ENCODE data around the gene ZNF813. TPM values are rescaled to one million over a fixed set of nuclear protein-coding genes. Genes with fewer than 3 reads are reported as not detected.
A peak's percentile ranks its signal among the peaks of the same experiment; 100 is the strongest.
"Not testable (repeated sequence)": the region's sequence is repeated elsewhere in the genome, so short reads cannot be mapped to it uniquely, and the experiment has no call there.

The ZNF813 gene
- polyA plus RNA-seq, 4 donors = 0.45 to 7.6 (median 1.1) TPM

DNA sequence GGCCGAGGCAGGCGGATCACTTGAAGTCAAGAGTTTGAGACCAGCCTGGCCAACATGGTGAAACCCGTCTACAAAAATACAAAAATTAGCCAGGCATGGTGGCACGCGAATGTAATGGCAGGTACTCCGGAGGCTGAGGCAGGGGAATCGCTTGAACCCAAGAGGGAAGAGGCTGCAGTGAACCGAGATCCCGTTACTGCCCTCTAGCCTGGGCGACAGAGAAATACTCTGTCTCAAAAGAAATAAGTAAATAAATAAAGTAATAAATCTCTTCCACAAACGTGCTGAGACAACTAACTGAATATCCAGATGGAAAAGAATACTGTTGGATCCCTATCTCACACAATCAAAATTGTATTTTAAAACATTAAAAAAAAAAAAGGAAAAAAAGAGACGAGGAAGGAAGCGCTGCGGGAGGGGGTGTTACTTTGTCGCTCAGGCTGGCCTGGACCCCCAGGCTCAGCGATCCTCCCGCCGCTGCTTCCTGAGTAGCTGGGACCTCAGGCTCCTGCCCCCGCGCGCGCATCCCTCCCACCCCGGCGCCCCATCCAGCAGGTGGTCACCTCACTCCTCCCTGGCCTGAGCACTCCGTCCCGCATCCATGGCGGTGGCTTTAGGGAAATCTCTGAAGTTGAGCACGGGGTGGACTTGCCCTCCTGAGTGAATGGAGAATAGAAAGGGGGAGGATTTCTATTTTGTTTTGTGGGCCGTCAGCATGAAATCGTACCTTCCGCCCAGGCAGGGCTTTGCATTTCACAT is 628 bp upstream of the ZNF813 start:
- H3K36me3 ChIP-seq (ENCODE audit: control insufficient read depth in 3 of 3, insufficient read depth in 2 of 3, low read depth in 1 of 3, low read length in 3 of 3) = no peaks in the 10 kb centered on the region
- WGBS, 3 donors = 11 to 13% (median 12%) methylated on average over 29 to 31 of the region's 31 CpGs
- FAIRE-seq (no peak), DNase-seq (no peak)
- H3K27me3 ChIP-seq (ENCODE audit: control insufficient read depth in 3 of 3, insufficient read depth in 3 of 3, low read length in 3 of 3) = peaks cover 0 to 5% (median 0%) of the 10 kb centered on the region in 3 donors
- peaks cover 0 to 17% of the 10 kb centered on the region in 2 donors for H3K9me3 ChIP-seq (ENCODE audit: control insufficient read depth in 2 of 2, insufficient read depth in 1 of 2, low read depth in 1 of 2, low read length in 1 of 2)
- H3K4me3 ChIP-seq (ENCODE audit: low read depth in 1 of 3, low read length in 3 of 3) = peak overlapping the region; percentile 41 to 72 (median 54)
- H3K27ac ChIP-seq (ENCODE audit: low read depth in 1 of 3, low read length in 2 of 3) = peak overlapping the region in 2 of 3 donors; percentile 38 to 58
- no peaks in the 10 kb centered on the region for H3K4me1 ChIP-seq (ENCODE audit: control insufficient read depth in 3 of 3, insufficient read depth in 2 of 3, low read depth in 1 of 3, low read length in 2 of 3)

DNA sequence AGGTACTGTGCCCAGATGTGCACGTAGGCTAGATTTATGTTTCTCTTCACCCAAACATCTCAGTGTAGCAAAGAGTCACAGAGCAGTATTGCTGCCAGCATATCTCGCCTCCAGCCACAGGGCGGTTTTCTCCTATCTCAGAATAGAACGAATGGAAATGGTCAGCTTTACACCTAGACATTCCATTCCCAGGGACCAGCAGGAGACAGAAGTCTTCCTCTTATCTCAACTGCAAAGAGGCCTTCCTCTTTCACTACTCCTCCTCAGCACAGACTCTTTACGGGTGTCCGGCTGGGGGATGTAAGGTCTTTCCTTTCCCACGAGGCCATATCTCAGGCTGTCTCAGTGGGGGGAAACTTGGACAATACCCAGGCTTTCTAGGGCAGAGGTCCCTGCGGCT is 1.1 kb downstream of the ZNF813 start:
- not testable (repeated sequence) for H3K36me3 ChIP-seq (ENCODE audit: control insufficient read depth in 3 of 3, insufficient read depth in 2 of 3, low read depth in 1 of 3, low read length in 3 of 3); FAIRE-seq; H3K27ac ChIP-seq (ENCODE audit: low read depth in 1 of 3, low read length in 2 of 3); H3K27me3 ChIP-seq (ENCODE audit: control insufficient read depth in 3 of 3, insufficient read depth in 3 of 3, low read length in 3 of 3); H3K4me1 ChIP-seq (ENCODE audit: control insufficient read depth in 3 of 3, insufficient read depth in 2 of 3, low read depth in 1 of 3, low read length in 2 of 3); DNase-seq
- Histone ChIP-seq H3K4me3 (ENCODE audit: low read depth in 1 of 3, low read length in 3 of 3) (peak overlapping the region in 1 of 3 donors; percentile 72), H3K9me3 (ENCODE audit: control insufficient read depth in 2 of 2, insufficient read depth in 1 of 2, low read depth in 1 of 2, low read length in 1 of 2) (peaks cover 0 to 15% of the 10 kb centered on the region in 2 donors)
- 36 to 59% (median 46%) methylated on average over 8 of the region's 8 CpGs for WGBS, 3 donors

DNA sequence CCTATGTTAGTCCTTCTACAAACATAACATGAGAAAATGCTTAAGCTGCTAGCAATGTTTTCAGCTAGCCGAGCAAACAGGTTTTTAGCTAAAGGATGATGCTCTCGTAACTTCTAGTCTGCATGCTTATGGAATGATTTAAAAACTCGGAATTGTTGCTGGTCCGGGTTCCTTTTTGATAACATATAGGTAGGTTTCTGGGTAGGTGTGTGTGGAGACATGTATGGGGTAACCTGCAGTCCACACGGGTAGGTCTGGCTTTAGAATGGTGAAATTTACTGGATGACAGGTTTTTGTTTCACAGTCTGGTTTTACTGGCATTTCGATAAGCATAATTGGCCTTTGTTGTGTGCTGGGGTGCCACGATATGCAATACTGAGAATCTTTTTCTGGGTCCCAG is 4.4 kb downstream of the ZNF813 start:
- H3K36me3 ChIP-seq (ENCODE audit: control insufficient read depth in 3 of 3, insufficient read depth in 2 of 3, low read depth in 1 of 3, low read length in 3 of 3) = peaks cover 5 to 10% (median 6%) of the 10 kb centered on the region in 3 donors
- H3K4me3 ChIP-seq (ENCODE audit: low read depth in 1 of 3, low read length in 3 of 3) = no peak overlapping the region
- H3K4me1 ChIP-seq (ENCODE audit: control insufficient read depth in 3 of 3, insufficient read depth in 2 of 3, low read depth in 1 of 3, low read length in 2 of 3) = no peaks in the 10 kb centered on the region
- DNase-seq (no peak), FAIRE-seq (no peak)
- peaks cover 2 to 35% of the 10 kb centered on the region in 2 donors for H3K9me3 ChIP-seq (ENCODE audit: control insufficient read depth in 2 of 2, insufficient read depth in 1 of 2, low read depth in 1 of 2, low read length in 1 of 2)
- H3K27ac ChIP-seq (ENCODE audit: low read depth in 1 of 3, low read length in 2 of 3) = no peak overlapping the region
- WGBS, 3 donors = 93 to 98% (median 96%) methylated on average over 7 of the region's 7 CpGs
- H3K27me3 ChIP-seq (ENCODE audit: control insufficient read depth in 3 of 3, insufficient read depth in 3 of 3, low read length in 3 of 3) = no peaks in the 10 kb centered on the region

DNA sequence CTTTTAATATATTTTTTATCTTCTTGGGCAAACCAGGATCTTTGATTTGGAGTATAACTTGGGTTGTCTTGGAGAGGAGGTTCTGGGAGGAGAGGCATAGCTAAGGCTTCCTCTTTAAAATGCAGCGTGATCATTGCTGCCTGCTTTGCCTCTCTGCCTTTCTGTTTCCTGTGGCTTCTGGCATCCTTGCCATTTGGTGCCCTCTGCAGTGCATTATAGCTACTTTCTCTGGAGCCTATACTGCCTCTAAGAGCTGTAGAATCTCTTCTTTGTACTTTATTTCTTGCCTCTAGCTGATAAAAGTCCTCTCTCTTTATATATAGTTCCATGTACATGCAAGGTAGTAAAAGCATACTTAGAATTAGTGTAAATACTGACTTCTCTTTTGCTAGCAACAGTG is 7.3 kb downstream of the ZNF813 start:
- Histone ChIP-seq H3K36me3 (ENCODE audit: control insufficient read depth in 3 of 3, insufficient read depth in 2 of 3, low read depth in 1 of 3, low read length in 3 of 3) (peaks cover 13 to 25% (median 15%) of the 10 kb centered on the region in 3 donors), H3K9me3 (ENCODE audit: control insufficient read depth in 2 of 2, insufficient read depth in 1 of 2, low read depth in 1 of 2, low read length in 1 of 2) (peaks cover 8 to 59% of the 10 kb centered on the region in 2 donors)
- FAIRE-seq; H3K27ac ChIP-seq (ENCODE audit: low read depth in 1 of 3, low read length in 2 of 3); H3K27me3 ChIP-seq (ENCODE audit: control insufficient read depth in 3 of 3, insufficient read depth in 3 of 3, low read length in 3 of 3); DNase-seq; H3K4me3 ChIP-seq (ENCODE audit: low read depth in 1 of 3, low read length in 3 of 3); H3K4me1 ChIP-seq (ENCODE audit: control insufficient read depth in 3 of 3, insufficient read depth in 2 of 3, low read depth in 1 of 3, low read length in 2 of 3): not testable (repeated sequence)
- WGBS, 3 donors = 68 to 100% (median 80%) methylated on average over 1 of the region's 1 CpG

DNA sequence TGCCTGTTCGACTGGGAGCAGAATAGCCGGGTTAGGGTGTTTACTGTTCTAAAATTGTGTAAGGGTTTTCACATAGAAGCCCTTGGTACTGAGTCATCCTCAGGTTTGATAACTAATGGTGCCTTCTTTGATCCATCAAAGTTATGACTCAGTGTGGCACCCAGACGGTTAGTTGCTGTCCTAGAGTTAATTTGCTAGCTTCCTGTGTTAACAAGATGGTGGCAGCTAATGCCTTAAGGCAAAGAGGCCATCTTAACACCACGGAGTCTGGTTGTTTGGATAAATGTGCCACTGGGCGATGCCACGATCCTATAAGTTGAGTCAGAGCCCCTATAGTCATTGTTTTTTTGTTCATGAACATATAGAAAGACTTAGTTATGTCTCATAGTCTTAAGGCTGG is 7.9 kb downstream of the ZNF813 start:
- peaks cover 13 to 25% (median 15%) of the 10 kb centered on the region in 3 donors for H3K36me3 ChIP-seq (ENCODE audit: control insufficient read depth in 3 of 3, insufficient read depth in 2 of 3, low read depth in 1 of 3, low read length in 3 of 3)
- peaks cover 8 to 63% of the 10 kb centered on the region in 2 donors for H3K9me3 ChIP-seq (ENCODE audit: control insufficient read depth in 2 of 2, insufficient read depth in 1 of 2, low read depth in 1 of 2, low read length in 1 of 2)
- not testable (repeated sequence) for FAIRE-seq

DNA sequence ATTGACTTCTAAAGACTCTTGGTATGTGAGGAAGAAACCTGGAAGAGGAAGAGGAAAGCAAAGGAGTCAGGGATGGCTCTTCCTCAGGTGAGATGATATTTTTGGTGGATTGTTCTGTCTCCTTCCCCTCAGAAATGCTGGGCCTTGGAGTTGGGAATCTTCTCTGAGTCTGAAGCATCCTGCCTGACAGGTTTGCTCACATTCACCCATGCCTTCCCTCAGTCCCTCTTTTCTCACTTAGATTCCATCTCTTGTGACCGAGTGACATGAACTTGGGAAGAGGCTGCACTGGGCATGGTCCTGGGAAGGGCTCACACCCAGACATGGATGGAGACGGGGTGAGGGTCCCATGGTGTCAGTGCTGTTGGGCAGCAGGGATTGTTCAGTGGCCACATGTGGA is 16.2 kb downstream of the ZNF813 start:
- not testable (repeated sequence) for FAIRE-seq; DNase-seq; H3K4me3 ChIP-seq (ENCODE audit: low read depth in 1 of 3, low read length in 3 of 3); H3K27ac ChIP-seq (ENCODE audit: low read depth in 1 of 3, low read length in 2 of 3); H3K27me3 ChIP-seq (ENCODE audit: control insufficient read depth in 3 of 3, insufficient read depth in 3 of 3, low read length in 3 of 3); H3K4me1 ChIP-seq (ENCODE audit: control insufficient read depth in 3 of 3, insufficient read depth in 2 of 3, low read depth in 1 of 3, low read length in 2 of 3)
- 96 to 100% (median 97%) methylated on average over 2 of the region's 2 CpGs for WGBS, 3 donors
- Histone ChIP-seq H3K36me3 (ENCODE audit: control insufficient read depth in 3 of 3, insufficient read depth in 2 of 3, low read depth in 1 of 3, low read length in 3 of 3) (peaks cover 13 to 31% (median 18%) of the 10 kb centered on the region in 3 donors), H3K9me3 (ENCODE audit: control insufficient read depth in 2 of 2, insufficient read depth in 1 of 2, low read depth in 1 of 2, low read length in 1 of 2) (peaks cover 4 to 64% of the 10 kb centered on the region in 2 donors)

More for the DNA sequence above, 7.9 kb downstream of the ZNF813 start:
- not testable (repeated sequence) for DNase-seq; H3K27me3 ChIP-seq (ENCODE audit: control insufficient read depth in 3 of 3, insufficient read depth in 3 of 3, low read length in 3 of 3); H3K27ac ChIP-seq (ENCODE audit: low read depth in 1 of 3, low read length in 2 of 3); H3K4me3 ChIP-seq (ENCODE audit: low read depth in 1 of 3, low read length in 3 of 3); H3K4me1 ChIP-seq (ENCODE audit: control insufficient read depth in 3 of 3, insufficient read depth in 2 of 3, low read depth in 1 of 3, low read length in 2 of 3)
- WGBS, 3 donors = 82 to 89% (median 87%) methylated on average over 6 of the region's 6 CpGs

DNA sequence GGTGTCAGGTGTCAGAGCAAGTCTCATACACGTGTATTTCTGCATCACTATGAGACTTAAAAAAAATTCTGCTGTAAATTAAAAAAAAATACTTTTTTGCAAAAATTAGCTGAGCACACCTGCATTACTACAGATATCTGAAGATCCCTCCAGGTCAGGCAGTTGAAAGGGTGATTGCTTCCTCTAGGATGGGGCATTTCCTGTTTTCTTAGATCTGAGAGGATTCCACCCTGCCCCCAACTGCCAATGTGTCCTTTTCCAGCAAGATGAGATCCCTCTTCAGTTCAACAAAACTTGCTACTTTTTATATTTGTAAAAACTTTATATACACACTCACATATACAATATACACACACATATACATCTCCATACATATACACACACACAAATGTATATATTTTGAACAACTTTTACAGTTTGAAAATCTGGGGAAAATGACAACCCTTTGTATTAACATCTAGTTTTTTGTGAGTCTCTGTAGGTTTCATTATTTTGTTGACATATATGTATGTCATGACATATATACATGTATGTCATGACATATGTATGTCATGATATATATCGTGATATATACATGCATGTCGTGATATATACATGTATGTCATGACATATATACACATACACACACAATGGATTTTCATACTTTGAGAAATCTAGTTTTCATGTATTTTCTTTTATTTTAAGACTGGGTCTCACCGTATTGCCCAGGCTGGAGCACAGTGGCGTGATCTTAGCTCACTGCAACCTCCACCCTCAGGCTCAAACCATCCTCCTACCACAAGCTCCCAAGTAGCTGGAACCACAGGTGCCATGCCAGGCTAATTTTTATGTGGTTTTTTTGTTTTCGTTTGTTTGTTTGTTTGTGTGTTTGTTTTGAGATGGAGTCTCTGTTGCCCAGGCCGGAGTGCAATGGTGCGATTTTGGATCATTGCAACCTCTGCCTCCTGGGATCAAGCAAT is 17.8 kb downstream of the ZNF813 start:
- Histone ChIP-seq H3K4me3 (ENCODE audit: low read depth in 1 of 3, low read length in 3 of 3) (no peak overlapping the region), H3K9me3 (ENCODE audit: control insufficient read depth in 2 of 2, insufficient read depth in 1 of 2, low read depth in 1 of 2, low read length in 1 of 2) (peaks cover 2 to 62% of the 10 kb centered on the region in 2 donors), H3K4me1 (ENCODE audit: control insufficient read depth in 3 of 3, insufficient read depth in 2 of 3, low read depth in 1 of 3, low read length in 2 of 3) (no peaks in the 10 kb centered on the region), H3K27ac (ENCODE audit: low read depth in 1 of 3, low read length in 2 of 3) (no peak overlapping the region), H3K36me3 (ENCODE audit: control insufficient read depth in 3 of 3, insufficient read depth in 2 of 3, low read depth in 1 of 3, low read length in 3 of 3) (peaks cover 11 to 31% (median 15%) of the 10 kb centered on the region in 3 donors), H3K27me3 (ENCODE audit: control insufficient read depth in 3 of 3, insufficient read depth in 3 of 3, low read length in 3 of 3) (no peaks in the 10 kb centered on the region)
- peak; percentile 64 for FAIRE-seq
- WGBS, 3 donors = 81 to 84% (median 84%) methylated on average over 8 of the region's 8 CpGs
- no peak for DNase-seq

- H3K9me3 ChIP-seq (ENCODE audit: control insufficient read depth in 2 of 2, insufficient read depth in 1 of 2, low read depth in 1 of 2, low read length in 1 of 2) = peaks cover 8 to 64% of the 10 kb centered on the region in 2 donors
Observed at GRCh38 chr19:53492153-53492552, 24.6 kb downstream of the ZNF813 start.

More at GRCh38 chr19:53492153-53492552, 24.6 kb downstream of the ZNF813 start:
- no peak overlapping the region for H3K27ac ChIP-seq (ENCODE audit: low read depth in 1 of 3, low read length in 2 of 3)
- DNase-seq = no peak
- H3K4me1 ChIP-seq (ENCODE audit: control insufficient read depth in 3 of 3, insufficient read depth in 2 of 3, low read depth in 1 of 3, low read length in 2 of 3) = no peaks in the 10 kb centered on the region
- peaks cover 11 to 19% (median 13%) of the 10 kb centered on the region in 3 donors for H3K36me3 ChIP-seq (ENCODE audit: control insufficient read depth in 3 of 3, insufficient read depth in 2 of 3, low read depth in 1 of 3, low read length in 3 of 3)
- no peak for FAIRE-seq
- 92 to 99% (median 95%) methylated on average over 5 of the region's 5 CpGs for WGBS, 3 donors
- H3K4me3 ChIP-seq (ENCODE audit: low read depth in 1 of 3, low read length in 3 of 3) = no peak overlapping the region
- no peaks in the 10 kb centered on the region for H3K27me3 ChIP-seq (ENCODE audit: control insufficient read depth in 3 of 3, insufficient read depth in 3 of 3, low read length in 3 of 3)
